ENCODE measurements around the gene LIME1. TPM values are rescaled to one million over a fixed set of nuclear protein-coding genes. Genes with fewer than 3 reads are reported as not detected.

The LIME1 gene
- total and polyA plus RNA-seq, 2 of the 8 experiments (the other 6 are each of a cell fraction or from before 2014, with no cell fraction given): 4.5 to 5.9 TPM

- TF ChIP-seq CHD7 (IDR thresholded peaks at IDR 0.05; ENCODE audit: insufficient replicate concordance, low read length): no peak
Measured at GRCh38 chr20:63753381-63753780, 16.9 kb downstream of the LIME1 start (continued).
